ENCODE data around the gene E2F4.

Gene E2F4

DNA sequence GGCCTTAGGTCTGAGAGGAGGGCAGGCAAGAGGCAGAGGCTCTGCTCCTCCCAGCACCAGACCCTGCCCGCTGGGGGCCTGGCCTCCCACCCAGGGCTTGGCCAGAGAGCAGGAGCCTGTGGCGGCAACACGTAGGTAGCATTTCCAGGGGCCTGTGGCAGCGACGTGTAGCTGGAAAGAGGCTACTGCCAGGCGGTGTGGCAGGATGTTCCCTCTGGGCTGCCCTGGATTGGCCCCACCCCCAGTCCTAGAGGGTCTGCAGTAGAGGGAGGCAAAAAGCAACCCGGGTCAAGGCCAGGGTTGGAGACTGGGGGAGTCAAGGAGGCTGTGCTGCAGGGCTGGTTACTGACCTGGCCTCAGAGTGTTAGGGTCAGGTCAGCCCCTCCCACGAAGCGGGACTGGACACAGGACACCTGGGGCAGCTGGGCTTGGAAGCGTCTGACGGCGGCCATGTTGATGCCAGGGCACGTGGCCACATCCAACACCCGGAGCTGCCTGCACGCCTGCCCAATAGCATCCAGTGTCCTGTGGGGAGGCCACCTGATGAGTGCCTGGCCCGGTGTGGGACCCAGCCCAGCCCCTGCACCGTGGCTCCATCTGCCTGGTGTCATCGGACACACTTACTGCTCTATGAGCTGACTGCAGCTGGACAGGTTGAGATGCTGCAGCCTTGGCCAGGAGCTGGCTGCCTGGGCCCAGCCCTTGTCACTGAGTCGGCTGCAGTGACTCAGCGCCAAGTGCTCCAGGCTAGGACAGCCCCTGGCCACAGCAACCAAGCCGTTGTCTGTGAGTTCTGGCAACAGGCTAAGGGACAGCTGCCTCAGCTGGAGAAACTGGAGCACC is 15.5 kb downstream of the E2F4 start:
- Histone ChIP-seq H3K36me3 (ENCODE audit: control insufficient read depth in 4 of 4, insufficient read depth in 4 of 4, low read length in 3 of 4) (peaks cover 0 to 30% (median 20%) of the 10 kb centered on the region in 4 experiments), H3K4me3 (ENCODE audit: control insufficient read depth in 1 of 7, extremely low read depth in 1 of 7, insufficient read depth in 4 of 7, low read depth in 2 of 7, low read length in 6 of 7) (no peak overlapping the region), H3K4me1 (ENCODE audit: control extremely low read depth in 1 of 4, control insufficient read depth in 4 of 4, insufficient read depth in 4 of 4, low read length in 3 of 4) (no peaks in the 10 kb centered on the region), H3K27ac (ENCODE audit: insufficient read depth in 1 of 2, low read depth in 1 of 2, low read length in 2 of 2, poor library complexity in 1 of 2, severe bottlenecking in 2 of 2) (no peak overlapping the region), H3K9me3 (ENCODE audit: control extremely low read depth in 1 of 5, control insufficient read depth in 4 of 5, insufficient read depth in 2 of 5, low read depth in 1 of 5, low read length in 4 of 5) (no peaks in the 10 kb centered on the region), H3K27me3 (replicated peaks in 2 of 5; ENCODE audit: control insufficient read depth in 4 of 5, insufficient read depth in 5 of 5, low read length in 4 of 5) (no peaks in the 10 kb centered on the region)
- ChIA-PET CTCF (interaction anchor here (2.4 kb wide), 1 partner anchor 9 kb away, joined by 12 read pairs; the partner anchor contains the start of gene ELMO3), POLR2A (no interaction called here)
- 98% methylated on average over 17 of the region's 21 CpGs for WGBS (ENCODE audit: insufficient coverage)
- DNase-seq: no peak

DNA sequence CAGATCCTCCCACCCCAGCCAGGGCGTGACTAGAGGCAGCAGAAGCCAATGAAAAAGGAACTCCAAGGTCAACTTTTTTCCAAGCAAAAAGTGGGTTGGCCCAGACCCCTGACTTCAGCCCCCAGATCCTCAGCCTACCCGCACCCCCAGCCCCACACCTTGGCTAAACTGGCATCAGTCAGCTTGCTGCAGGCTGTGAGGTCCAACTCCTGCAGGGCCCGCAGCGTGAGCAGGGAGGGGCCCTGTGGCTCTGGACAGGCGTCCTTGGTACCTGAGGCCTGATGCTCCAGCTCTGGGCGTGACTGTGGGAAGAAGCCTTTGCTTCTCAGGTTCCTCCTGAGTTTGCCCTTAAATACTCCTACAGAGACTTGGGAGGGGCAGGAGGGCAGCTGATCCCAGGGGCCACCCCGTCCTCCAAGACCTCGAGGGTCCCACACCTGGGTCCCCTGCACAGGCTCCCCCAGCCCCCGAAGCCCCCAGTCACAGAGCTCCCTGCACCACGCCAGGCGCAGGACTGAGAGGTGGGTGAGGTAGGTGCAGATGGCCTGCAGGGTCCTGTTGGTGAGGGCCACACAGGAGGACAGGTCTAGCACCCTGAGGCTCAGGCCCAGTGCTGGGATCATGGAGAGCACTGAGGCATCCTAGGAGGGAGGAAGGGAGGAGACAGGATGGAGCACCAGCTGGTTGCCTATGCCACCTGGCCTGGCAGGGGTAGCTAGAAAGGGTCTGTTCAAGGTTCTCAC is 16.4 kb downstream of the E2F4 start:
- Histone ChIP-seq H3K27me3 (replicated peaks in 2 of 5; ENCODE audit: control insufficient read depth in 4 of 5, insufficient read depth in 5 of 5, low read length in 4 of 5) (no peaks in the 10 kb centered on the region), H3K36me3 (ENCODE audit: control insufficient read depth in 4 of 4, insufficient read depth in 4 of 4, low read length in 3 of 4) (peaks cover 0 to 22% (median 16%) of the 10 kb centered on the region in 4 experiments), H3K9me3 (ENCODE audit: control extremely low read depth in 1 of 5, control insufficient read depth in 4 of 5, insufficient read depth in 2 of 5, low read depth in 1 of 5, low read length in 4 of 5) (no peaks in the 10 kb centered on the region), H3K27ac (ENCODE audit: insufficient read depth in 1 of 2, low read depth in 1 of 2, low read length in 2 of 2, poor library complexity in 1 of 2, severe bottlenecking in 2 of 2) (no peak overlapping the region), H3K4me3 (ENCODE audit: control insufficient read depth in 1 of 7, extremely low read depth in 1 of 7, insufficient read depth in 4 of 7, low read depth in 2 of 7, low read length in 6 of 7) (no peak overlapping the region), H3K4me1 (ENCODE audit: control extremely low read depth in 1 of 4, control insufficient read depth in 4 of 4, insufficient read depth in 4 of 4, low read length in 3 of 4) (peaks cover 0 to 6% (median 0%) of the 10 kb centered on the region in 4 experiments)
- ChIA-PET CTCF (interaction anchor here (0.9 to 2.4 kb wide), 3 partner anchors 10 to 190 kb away, joined by 3 to 12 read pairs (median 6); partner anchors contain the start of gene ELMO3), POLR2A (interaction anchor here (0.6 to 0.7 kb wide), 2 partner anchors 22 to 90 kb away, joined by 3 to 4 read pairs; no protein-coding TSS in a partner anchor)
- no peak for DNase-seq
- WGBS (ENCODE audit: insufficient coverage): 96% methylated on average over 8 of the region's 11 CpGs

DNA sequence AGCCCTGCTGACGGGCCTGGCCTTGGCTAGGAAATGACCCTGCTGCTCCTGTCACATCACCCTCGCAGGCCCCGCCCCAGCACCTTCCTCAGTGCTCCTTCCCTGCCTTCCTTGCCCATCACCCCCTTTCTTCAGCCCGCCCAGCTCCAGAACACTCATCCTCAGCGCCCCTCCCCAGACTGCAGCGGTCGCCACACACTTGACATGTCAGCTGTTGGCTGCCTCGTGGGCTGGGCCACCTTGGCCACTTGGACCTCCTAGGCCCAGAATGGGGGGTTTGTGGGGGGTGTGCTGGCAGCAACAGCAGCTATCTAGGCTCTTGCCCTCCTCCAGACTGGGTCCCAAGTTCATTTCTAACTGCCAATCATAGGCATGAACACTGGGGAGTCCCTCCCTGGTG is 17.6 kb downstream of the E2F4 start:
- no peaks in the 10 kb centered on the region for H3K9me3 ChIP-seq (ENCODE audit: control extremely low read depth in 1 of 5, control insufficient read depth in 4 of 5, insufficient read depth in 2 of 5, low read depth in 1 of 5, low read length in 4 of 5)
- no peak for DNase-seq
- POLR2A ChIA-PET: no interaction called here
- H3K36me3 ChIP-seq (ENCODE audit: control insufficient read depth in 4 of 4, insufficient read depth in 4 of 4, low read length in 3 of 4): peaks cover 0 to 12% (median 8%) of the 10 kb centered on the region in 4 experiments
- H3K4me1 ChIP-seq (ENCODE audit: control extremely low read depth in 1 of 4, control insufficient read depth in 4 of 4, insufficient read depth in 4 of 4, low read length in 3 of 4): peaks cover 0 to 6% (median 0%) of the 10 kb centered on the region in 4 experiments
- 100% methylated on average over 3 of the region's 8 CpGs for WGBS (ENCODE audit: insufficient coverage)
- no peak overlapping the region for H3K27ac ChIP-seq (ENCODE audit: insufficient read depth in 1 of 2, low read depth in 1 of 2, low read length in 2 of 2, poor library complexity in 1 of 2, severe bottlenecking in 2 of 2)
- CTCF ChIA-PET: interaction anchor here (0.9 to 2.4 kb wide), 4 partner anchors 11 to 192 kb away, joined by 3 to 12 read pairs (median 6); partner anchors contain the start of gene ELMO3
- H3K4me3 ChIP-seq (ENCODE audit: control insufficient read depth in 1 of 7, extremely low read depth in 1 of 7, insufficient read depth in 4 of 7, low read depth in 2 of 7, low read length in 6 of 7): no peak overlapping the region
- H3K27me3 ChIP-seq (replicated peaks in 2 of 5; ENCODE audit: control insufficient read depth in 4 of 5, insufficient read depth in 5 of 5, low read length in 4 of 5): no peaks in the 10 kb centered on the region

DNA sequence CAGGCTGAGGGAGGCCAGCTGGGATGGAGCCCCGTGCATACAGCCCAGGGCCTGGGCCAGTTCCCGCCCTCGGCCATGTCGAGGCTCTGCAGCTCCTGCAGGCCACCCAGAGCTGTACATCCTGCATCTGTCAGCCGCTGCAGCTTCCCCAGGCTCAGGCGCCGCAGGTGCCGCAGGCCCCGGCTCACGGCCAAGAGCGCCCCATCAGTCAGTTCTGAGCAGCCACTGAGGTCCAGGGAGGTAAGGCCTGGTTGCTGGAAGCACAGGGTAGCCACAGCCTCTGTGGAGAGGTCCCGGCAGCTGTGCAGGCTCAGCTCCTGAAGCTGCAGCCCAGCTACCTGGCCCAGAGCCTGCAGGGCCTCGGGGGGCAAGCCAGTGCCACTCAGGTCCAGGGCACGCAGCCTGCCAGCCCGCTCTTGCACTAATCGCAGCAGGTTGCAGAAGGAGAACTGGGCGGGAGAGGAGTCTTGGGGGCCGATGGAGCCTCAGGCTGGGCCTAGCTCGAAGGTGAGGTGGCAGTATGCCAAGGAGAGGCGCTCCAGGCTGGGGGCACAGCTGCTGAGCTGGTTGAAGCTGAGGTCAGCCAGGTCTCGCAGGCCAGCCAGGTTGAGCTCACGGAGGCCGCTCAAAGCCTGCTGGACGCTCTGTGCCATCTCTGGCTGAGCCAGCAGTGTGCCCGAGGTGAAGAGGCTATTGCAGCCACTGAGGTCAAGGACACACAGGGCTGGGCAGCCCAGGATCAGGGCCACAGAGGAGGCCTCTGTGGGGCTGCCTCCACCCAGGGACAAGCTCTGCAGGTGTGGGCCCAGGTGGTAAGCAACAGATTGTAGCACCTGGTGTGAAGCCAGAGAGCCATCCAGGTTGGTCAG is 18.3 kb downstream of the E2F4 start:
- ChIA-PET POLR2A (interaction anchor here (0.6 kb wide), 1 partner anchor 12 kb away, joined by 4 read pairs; no protein-coding TSS in a partner anchor), CTCF (interaction anchor here (0.6 to 1.5 kb wide), 3 partner anchors 8 to 22 kb away, joined by 3 to 5 read pairs (median 3); no protein-coding TSS in a partner anchor)
- Histone ChIP-seq H3K27ac (ENCODE audit: insufficient read depth in 1 of 2, low read depth in 1 of 2, low read length in 2 of 2, poor library complexity in 1 of 2, severe bottlenecking in 2 of 2) (no peak overlapping the region), H3K27me3 (replicated peaks in 2 of 5; ENCODE audit: control insufficient read depth in 4 of 5, insufficient read depth in 5 of 5, low read length in 4 of 5) (no peaks in the 10 kb centered on the region), H3K9me3 (ENCODE audit: control extremely low read depth in 1 of 5, control insufficient read depth in 4 of 5, insufficient read depth in 2 of 5, low read depth in 1 of 5, low read length in 4 of 5) (no peaks in the 10 kb centered on the region), H3K36me3 (ENCODE audit: control insufficient read depth in 4 of 4, insufficient read depth in 4 of 4, low read length in 3 of 4) (peaks cover 0 to 13% (median 11%) of the 10 kb centered on the region in 4 experiments), H3K4me1 (ENCODE audit: control extremely low read depth in 1 of 4, control insufficient read depth in 4 of 4, insufficient read depth in 4 of 4, low read length in 3 of 4) (peaks cover 0 to 6% (median 0%) of the 10 kb centered on the region in 4 experiments), H3K4me3 (ENCODE audit: control insufficient read depth in 1 of 7, extremely low read depth in 1 of 7, insufficient read depth in 4 of 7, low read depth in 2 of 7, low read length in 6 of 7) (no peak overlapping the region)
- over 99% methylated on average over 21 of the region's 25 CpGs for WGBS (ENCODE audit: insufficient coverage)
- DNase-seq: no peak

DNA sequence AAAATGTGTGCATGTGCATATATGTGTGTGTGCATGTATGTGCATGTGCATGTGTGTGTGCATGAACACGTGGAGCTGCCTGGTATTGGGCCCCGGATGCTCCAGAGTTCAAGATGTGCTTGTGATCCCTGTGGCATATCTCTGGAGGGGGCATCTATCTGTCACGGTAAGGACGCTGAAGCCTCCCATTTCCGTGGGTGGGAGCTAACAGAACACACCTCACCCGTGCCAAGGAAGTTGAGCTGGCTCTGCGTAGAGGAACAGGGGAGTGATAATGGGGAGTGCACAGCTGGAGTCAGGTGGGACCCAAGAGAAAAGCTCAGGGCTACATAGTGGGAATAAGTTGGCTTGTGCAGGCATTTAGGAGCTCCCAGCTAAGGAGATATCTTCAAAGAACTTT is 19.7 kb downstream of the E2F4 start:
- 100% methylated on average over 7 of the region's 7 CpGs for WGBS (ENCODE audit: insufficient coverage)
- H3K36me3 ChIP-seq (ENCODE audit: control insufficient read depth in 4 of 4, insufficient read depth in 4 of 4, low read length in 3 of 4): peaks cover 0 to 13% (median 6%) of the 10 kb centered on the region in 4 experiments
- H3K27ac ChIP-seq (ENCODE audit: insufficient read depth in 1 of 2, low read depth in 1 of 2, low read length in 2 of 2, poor library complexity in 1 of 2, severe bottlenecking in 2 of 2): no peak overlapping the region
- no peak overlapping the region for H3K4me3 ChIP-seq (ENCODE audit: control insufficient read depth in 1 of 7, extremely low read depth in 1 of 7, insufficient read depth in 4 of 7, low read depth in 2 of 7, low read length in 6 of 7)
- POLR2A ChIA-PET: no interaction called here
- no peaks in the 10 kb centered on the region for H3K9me3 ChIP-seq (ENCODE audit: control extremely low read depth in 1 of 5, control insufficient read depth in 4 of 5, insufficient read depth in 2 of 5, low read depth in 1 of 5, low read length in 4 of 5)
- no peaks in the 10 kb centered on the region for H3K27me3 ChIP-seq (replicated peaks in 2 of 5; ENCODE audit: control insufficient read depth in 4 of 5, insufficient read depth in 5 of 5, low read length in 4 of 5)
- DNase-seq: no peak
- CTCF ChIA-PET: interaction anchor here (0.7 to 1.6 kb wide), 4 partner anchors 14 to 26 kb away, joined by 3 to 6 read pairs (median 4); partner anchors contain the start of gene E2F4
- H3K4me1 ChIP-seq (ENCODE audit: control extremely low read depth in 1 of 4, control insufficient read depth in 4 of 4, insufficient read depth in 4 of 4, low read length in 3 of 4): peaks cover 0 to 18% (median 11%) of the 10 kb centered on the region in 4 experiments

DNA sequence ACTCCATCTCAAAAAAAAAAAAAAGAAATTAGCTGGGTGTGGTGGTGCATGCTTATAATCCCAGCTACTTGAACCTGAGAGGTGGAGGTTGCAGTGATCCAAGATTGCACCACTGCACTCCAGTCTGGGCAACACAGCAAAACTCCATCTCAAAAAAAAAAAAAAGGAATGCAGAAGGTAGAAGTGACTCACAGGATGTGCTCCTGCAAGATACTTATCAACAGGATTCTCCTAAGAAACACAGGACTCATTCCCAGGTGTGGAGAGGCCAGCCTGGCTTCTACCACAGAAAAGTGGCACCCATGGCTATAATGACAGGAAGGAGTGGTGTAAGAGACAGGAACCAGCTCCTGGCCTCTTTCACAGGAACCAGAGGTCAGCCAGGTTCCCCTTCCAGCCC is 20.8 kb downstream of the E2F4 start:
- Histone ChIP-seq H3K27me3 (replicated peaks in 2 of 5; ENCODE audit: control insufficient read depth in 4 of 5, insufficient read depth in 5 of 5, low read length in 4 of 5) (no peaks in the 10 kb centered on the region), H3K27ac (ENCODE audit: insufficient read depth in 1 of 2, low read depth in 1 of 2, low read length in 2 of 2, poor library complexity in 1 of 2, severe bottlenecking in 2 of 2) (no peak overlapping the region), H3K4me3 (ENCODE audit: control insufficient read depth in 1 of 7, extremely low read depth in 1 of 7, insufficient read depth in 4 of 7, low read depth in 2 of 7, low read length in 6 of 7) (no peak overlapping the region), H3K9me3 (ENCODE audit: control extremely low read depth in 1 of 5, control insufficient read depth in 4 of 5, insufficient read depth in 2 of 5, low read depth in 1 of 5, low read length in 4 of 5) (no peaks in the 10 kb centered on the region), H3K4me1 (ENCODE audit: control extremely low read depth in 1 of 4, control insufficient read depth in 4 of 4, insufficient read depth in 4 of 4, low read length in 3 of 4) (peaks cover 0 to 29% (median 22%) of the 10 kb centered on the region in 4 experiments), H3K36me3 (ENCODE audit: control insufficient read depth in 4 of 4, insufficient read depth in 4 of 4, low read length in 3 of 4) (peaks cover 0 to 13% (median 3%) of the 10 kb centered on the region in 4 experiments)
- CTCF ChIA-PET: interaction anchor here (0.6 to 1.6 kb wide), 5 partner anchors 15 to 508 kb away, joined by 3 to 6 read pairs (median 3); no protein-coding TSS in a partner anchor
- DNase-seq: no peak
- POLR2A ChIA-PET: interaction anchor here (0.9 kb wide), 1 partner anchor 35 kb away, joined by 4 read pairs; the partner anchor contains the start of gene FHOD1
